Limb (tissue), 2 donors: ENCODE data around the gene GNG14.
"Not testable (repeated sequence)": the region's sequence is repeated elsewhere in the genome, so short reads cannot be mapped to it uniquely, and the experiment has no call there.

Experiments used
- DNase-seq, 2 donors: peaks; one replicate each; pipeline ENCODE4 v3.0.0-alpha.2; 2016; ENCODE audit errors: extremely low spot score in 2 of 2

Gene GNG14

GRCh38 chr19:12667731-12668302 lies 20.0 kb upstream of the GNG14 start:
- DNase-seq: no peak

GRCh38 chr19:12668346-12668745 lies 19.5 kb upstream of the GNG14 start:
- DNase-seq: peak in 1 of 2 donors; percentile 24

- no peak for DNase-seq
Measured at GRCh38 chr19:12668932-12669269, 18.9 kb upstream of the GNG14 start.

GRCh38 chr19:12669270-12670158 lies 18.3 kb upstream of the GNG14 start:
- peak; percentile 84 to 88 for DNase-seq

- peak in 1 of 2 donors; percentile 27 for DNase-seq
Measured at GRCh38 chr19:12670159-12670928, 17.5 kb upstream of the GNG14 start.

- peak in 1 of 2 donors; percentile 29 for DNase-seq
Measured at GRCh38 chr19:12672744-12673143, 15.1 kb upstream of the GNG14 start.

- DNase-seq: no peak
Measured at GRCh38 chr19:12675399-12675798, 12.4 kb upstream of the GNG14 start.

- DNase-seq: peak in 1 of 2 donors; percentile 24
Measured at GRCh38 chr19:12675940-12676339, 11.9 kb upstream of the GNG14 start.

- DNase-seq: peak; percentile 42 to 89
Measured at GRCh38 chr19:12676384-12676792, 11.4 kb upstream of the GNG14 start.

- no peak for DNase-seq
Measured at GRCh38 chr19:12676928-12677327, 10.9 kb upstream of the GNG14 start.

- DNase-seq: not testable (repeated sequence)
Measured at GRCh38 chr19:12678039-12678438, 9.8 kb upstream of the GNG14 start.

- no peak for DNase-seq
Measured at GRCh38 chr19:12680034-12680433, 7.8 kb upstream of the GNG14 start.

- peak; percentile 88 to 96 for DNase-seq
Measured at GRCh38 chr19:12681074-12681987, 6.5 kb upstream of the GNG14 start, which contains the start of gene DHPS. Gene DHPS, minus strand, starts transcription at chr19:12681880. Its CDS starts 114 bp downstream, at chr19:12681766.

GRCh38 chr19:12685831-12686230 lies 2.0 kb upstream of the GNG14 start:
- no peak for DNase-seq

GRCh38 chr19:12689012-12689411 lies 1.2 kb downstream of the GNG14 start:
- DNase-seq: no peak

- DNase-seq: peak in 1 of 2 donors; percentile 28
Measured at GRCh38 chr19:12689581-12690216, 1.9 kb downstream of the GNG14 start.

- no peak for DNase-seq
Measured at GRCh38 chr19:12692960-12693359, 5.2 kb downstream of the GNG14 start.

- DNase-seq: no peak
Measured at GRCh38 chr19:12694641-12695040, 6.8 kb downstream of the GNG14 start.

GRCh38 chr19:12695096-12695495 lies 7.3 kb downstream of the GNG14 start:
- no peak for DNase-seq

- DNase-seq: no peak
Measured at GRCh38 chr19:12695514-12695913, 7.7 kb downstream of the GNG14 start.

- DNase-seq: no peak
Measured at GRCh38 chr19:12695997-12696365, 8.2 kb downstream of the GNG14 start.
